Spinal cord (tissue), 10 donors: Measurements from ENCODE around the gene CIITA. TPM values are rescaled to one million over a fixed set of nuclear protein-coding genes. Genes with fewer than 3 reads are reported as not detected.

Experiments used
- DNase-seq, 6 donors: peaks; one replicate each; pipeline versions ENCODE4 v3.0.0 to v3.0.0-alpha.2; 2013 to 2015; ENCODE audit warnings: low spot score in 6 of 6, low read depth in 4 of 6
- H3K27ac ChIP-seq: one replicate; pipeline ENCODE4 v1.5.1; 2013; ENCODE audit warnings: low read depth, low read length, control low read depth
- H3K27me3 ChIP-seq: one replicate; pipeline ENCODE4 v1.6.1; 2013; ENCODE audit warnings: low read length; ENCODE audit not compliant: control insufficient read depth, insufficient read depth
- H3K36me3 ChIP-seq: one replicate; pipeline ENCODE4 v1.6.1; 2013; ENCODE audit warnings: low read length; ENCODE audit not compliant: control insufficient read depth, insufficient read depth
- H3K4me1 ChIP-seq: one replicate; pipeline ENCODE4 v1.6.1; 2013; ENCODE audit warnings: low read length; ENCODE audit not compliant: control insufficient read depth, insufficient read depth
- H3K4me3 ChIP-seq: one replicate; pipeline ENCODE4 v1.5.1; 2013; ENCODE audit warnings: low read depth, low read length, control low read depth
- H3K9me3 ChIP-seq: one replicate; pipeline ENCODE4 v1.6.1; 2013; ENCODE audit warnings: low read length; ENCODE audit not compliant: control insufficient read depth, insufficient read depth
- WGBS: methylation state at CpG from one replicate; pipeline ENCODE4 v1.1.5; 2013; ENCODE audit warnings: missing lambda C conversion rate; ENCODE audit not compliant: insufficient coverage; 5-methylcytosine and 5-hydroxymethylcytosine counted together
- polyA plus RNA-seq, 2 donors: library from polyadenylated mRNA; unstranded; fragments of 120-200 nt; gene quantifications; one replicate each; pipeline ENCODE4 v1.2.1, GENCODE V29; 2013; ENCODE audit not compliant: insufficient read length in 2 of 2
- total RNA-seq, 2 donors: library from RNA; depleted of rRNA in 1 of 2; stranded (reverse); fragments of 120-200 nt in 1 of 2; fragments of >200 nt in 1 of 2; gene quantifications; one replicate each; pipeline versions ENCODE4 v1.2.3 to v1.2.4, GENCODE V29; 2013 to 2014
- donor health status: healthy.

The CIITA gene
- total and polyA plus RNA-seq, 4 donors, result 1.2 to 4.2 (median 1.7) TPM

- Histone ChIP-seq H3K27me3 (no peaks in the 10 kb centered on the region), H3K9me3 (no peaks in the 10 kb centered on the region), H3K36me3 (peaks cover 3% of the 10 kb centered on the region), H3K27ac (no peak overlapping the region), H3K4me1 (peaks cover 46% of the 10 kb centered on the region), H3K4me3 (no peak overlapping the region)
- DNase-seq, result no peak
- 7% methylated on average over 1 of the region's 5 CpGs for WGBS
Observed at GRCh38 chr16:10946308-10946707, 69.3 kb downstream of the CIITA start.

GRCh38 chr16:10947211-10947787 lies 70.3 kb downstream of the CIITA start:
- Histone ChIP-seq H3K4me3 (no peak overlapping the region), H3K4me1 (peaks cover 44% of the 10 kb centered on the region), H3K36me3 (peaks cover 3% of the 10 kb centered on the region), H3K27ac (peak overlapping the region; percentile 0), H3K27me3 (no peaks in the 10 kb centered on the region), H3K9me3 (no peaks in the 10 kb centered on the region)
- no peak for DNase-seq
- WGBS, result 69% methylated on average over 7 of the region's 10 CpGs

GRCh38 chr16:10949424-10949970 lies 72.5 kb downstream of the CIITA start:
- Histone ChIP-seq H3K9me3 (no peaks in the 10 kb centered on the region), H3K27me3 (no peaks in the 10 kb centered on the region), H3K36me3 (peaks cover 3% of the 10 kb centered on the region), H3K4me3 (no peak overlapping the region), H3K27ac (no peak overlapping the region), H3K4me1 (peaks cover 40% of the 10 kb centered on the region)
- 75% methylated on average over 7 of the region's 7 CpGs for WGBS
- DNase-seq, result no peak

GRCh38 chr16:10950393-10950792 lies 73.4 kb downstream of the CIITA start:
- Histone ChIP-seq H3K4me1 (peaks cover 31% of the 10 kb centered on the region), H3K9me3 (no peaks in the 10 kb centered on the region), H3K4me3 (no peak overlapping the region), H3K36me3 (peaks cover 3% of the 10 kb centered on the region), H3K27ac (no peak overlapping the region), H3K27me3 (no peaks in the 10 kb centered on the region)
- 75% methylated on average over 4 of the region's 5 CpGs for WGBS
- DNase-seq, result no peak

GRCh38 chr16:10951026-10951425 lies 74.0 kb downstream of the CIITA start:
- H3K9me3 ChIP-seq, result no peaks in the 10 kb centered on the region
- H3K36me3 ChIP-seq, result peaks cover 3% of the 10 kb centered on the region
- 48% methylated on average over 4 of the region's 4 CpGs for WGBS
- H3K27me3 ChIP-seq, result no peaks in the 10 kb centered on the region
- no peak overlapping the region for H3K27ac ChIP-seq
- no peak overlapping the region for H3K4me3 ChIP-seq
- DNase-seq, result peak in 1 of 6 donors; percentile 37
- peaks cover 26% of the 10 kb centered on the region for H3K4me1 ChIP-seq

- Histone ChIP-seq H3K27me3 (no peaks in the 10 kb centered on the region), H3K4me3 (no peak overlapping the region), H3K36me3 (peaks cover 10% of the 10 kb centered on the region), H3K9me3 (no peaks in the 10 kb centered on the region), H3K27ac (no peak overlapping the region), H3K4me1 (peaks cover 6% of the 10 kb centered on the region)
- no peak for DNase-seq
- 86% methylated on average over 6 of the region's 7 CpGs for WGBS
Observed at GRCh38 chr16:10954903-10955302, 77.9 kb downstream of the CIITA start.

GRCh38 chr16:10957771-10958482 lies 80.9 kb downstream of the CIITA start:
- H3K9me3 ChIP-seq, result no peaks in the 10 kb centered on the region
- DNase-seq, result no peak
- H3K27me3 ChIP-seq, result no peaks in the 10 kb centered on the region
- 96% methylated on average over 4 of the region's 6 CpGs for WGBS
- H3K36me3 ChIP-seq, result peaks cover 16% of the 10 kb centered on the region
- H3K4me1 ChIP-seq, result no peaks in the 10 kb centered on the region
- H3K27ac ChIP-seq, result no peak overlapping the region
- H3K4me3 ChIP-seq, result no peak overlapping the region

- Histone ChIP-seq H3K4me3 (no peak overlapping the region), H3K27ac (no peak overlapping the region), H3K36me3 (peaks cover 25% of the 10 kb centered on the region), H3K27me3 (no peaks in the 10 kb centered on the region), H3K9me3 (no peaks in the 10 kb centered on the region), H3K4me1 (peaks cover 4% of the 10 kb centered on the region)
- no CpG with 5 or more reads among the region's 5 CpGs for WGBS
- DNase-seq, result no peak
Observed at GRCh38 chr16:10959161-10959560, 82.2 kb downstream of the CIITA start.

- Histone ChIP-seq H3K4me1 (peaks cover 8% of the 10 kb centered on the region), H3K27ac (no peak overlapping the region), H3K9me3 (no peaks in the 10 kb centered on the region), H3K36me3 (peaks cover 31% of the 10 kb centered on the region), H3K27me3 (no peaks in the 10 kb centered on the region), H3K4me3 (no peak overlapping the region)
- WGBS, result 71% methylated on average over 3 of the region's 7 CpGs
- no peak for DNase-seq
Observed at GRCh38 chr16:10961231-10961630, 84.2 kb downstream of the CIITA start.
